PC-3 (cell line): ENCODE data around the gene DLGAP5.

Experiments
- CTCF ChIP-seq: fragments of 300-600 bp; sonication (generic); conservative IDR thresholded peaks from 2 replicates; pipeline ENCODE4 v1.5.1; 2017; ENCODE audit warnings: antibody characterized with exemption, low read depth, mild to moderate bottlenecking, low read length
- EZH2 ChIP-seq: fragments of 300-600 bp; sonication (generic); IDR thresholded peaks from one replicate; pipeline ENCODE4 v1.6.1; 2017; ENCODE audit warnings: antibody characterized with exemption, mild to moderate bottlenecking, low read length; ENCODE audit not compliant: unreplicated experiment

GRCh38 chr14:55180006-55180405, 11.4 kb downstream of the DLGAP5 start:
- no peak for TF ChIP-seq EZH2
- no peak for TF ChIP-seq CTCF
